Muscle layer of colon (tissue), 2 donors: ENCODE measurements around the gene AP1S1.

Experiments
- H3K27ac ChIP-seq: one replicate; pipeline ENCODE4 v1.7.0; 2013; ENCODE audit warnings: low read depth, mild to moderate bottlenecking, low read length, moderate library complexity
- H3K27me3 ChIP-seq, 2 donors: one replicate each; pipeline ENCODE4 v1.7.0; 2013; ENCODE audit warnings: low read length in 2 of 2, mild to moderate bottlenecking in 2 of 2; ENCODE audit not compliant: insufficient read depth in 2 of 2, control insufficient read depth in 1 of 2
- H3K36me3 ChIP-seq: one replicate; pipeline ENCODE4 v1.7.0; 2013; ENCODE audit warnings: mild to moderate bottlenecking, low read length; ENCODE audit not compliant: insufficient read depth
- H3K4me1 ChIP-seq: one replicate; pipeline ENCODE4 v1.7.0; 2013; ENCODE audit warnings: mild to moderate bottlenecking, low read length; ENCODE audit not compliant: insufficient read depth
- H3K4me3 ChIP-seq, 2 donors: one replicate each; pipeline ENCODE4 v1.7.0; 2013; ENCODE audit warnings: low read length in 2 of 2, low read depth in 1 of 2, mild to moderate bottlenecking in 1 of 2, moderate library complexity in 1 of 2
- H3K9ac ChIP-seq: one replicate; pipeline ENCODE4 v1.7.0; 2013; ENCODE audit warnings: low read length
- H3K9me3 ChIP-seq: one replicate; pipeline ENCODE4 v1.7.0; 2013; ENCODE audit warnings: mild to moderate bottlenecking, low read length
- donor health status: abdominal sarcoma.
- donor health status: Adenocarcinoma of cecum.

The AP1S1 gene

DNA sequence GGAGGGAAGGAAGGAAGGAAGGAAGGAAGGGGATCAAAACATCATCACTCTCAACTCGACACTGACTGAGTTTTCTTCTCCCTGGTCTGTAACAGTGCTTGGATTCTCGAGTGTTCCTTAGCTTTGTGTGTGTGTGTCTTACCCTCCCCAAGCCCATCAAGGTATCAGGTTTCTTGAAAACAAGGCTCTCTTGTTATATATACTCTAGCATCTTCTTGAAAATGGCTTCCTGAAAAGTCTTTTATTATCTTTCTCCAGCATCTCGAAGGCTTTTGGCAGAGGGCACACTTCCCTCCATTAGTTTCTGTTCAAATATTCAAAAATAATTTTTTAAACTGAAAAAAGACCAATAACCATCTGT is 14.0 kb upstream of the AP1S1 start:
- no peaks in the 10 kb centered on the region for H3K27me3 ChIP-seq
- H3K9me3 ChIP-seq, result no peaks in the 10 kb centered on the region
- peaks cover 4% of the 10 kb centered on the region for H3K4me1 ChIP-seq
- H3K4me3 ChIP-seq, result no peak overlapping the region
- H3K36me3 ChIP-seq, result no peaks in the 10 kb centered on the region
- H3K27ac ChIP-seq, result no peak overlapping the region
- no peak overlapping the region for H3K9ac ChIP-seq

DNA sequence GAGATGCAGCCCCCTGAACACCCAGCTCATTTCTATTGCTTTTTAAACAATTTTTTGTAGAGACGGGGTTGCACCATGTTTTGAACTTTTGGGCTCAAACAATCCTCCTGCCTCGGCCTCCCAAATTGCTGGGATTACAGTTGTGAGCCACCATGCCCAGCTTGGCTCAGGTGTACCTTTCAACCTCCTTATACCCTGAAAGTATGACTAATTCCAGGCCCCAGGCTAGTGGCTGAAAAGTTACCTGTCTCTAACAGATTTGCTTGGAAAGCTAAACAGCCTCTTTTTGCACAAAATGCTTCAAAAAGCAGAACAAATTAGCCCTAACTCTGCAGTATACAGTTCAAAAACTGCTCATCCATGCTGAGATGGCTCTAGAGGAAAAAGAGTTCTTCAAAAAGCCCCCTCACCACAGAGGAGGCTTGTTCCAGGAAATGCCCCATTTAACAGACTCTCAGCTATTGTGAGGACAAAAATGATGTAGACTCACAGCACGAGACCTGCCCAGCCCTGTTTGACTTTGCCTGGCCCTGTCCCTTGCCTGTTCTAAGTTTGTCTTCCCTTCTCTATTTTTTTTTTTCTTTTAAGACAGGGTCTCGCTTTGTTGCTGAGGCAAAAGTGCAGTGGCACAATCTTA is 13.4 kb upstream of the AP1S1 start:
- Histone ChIP-seq H3K4me1 (peaks cover 4% of the 10 kb centered on the region), H3K27me3 (no peaks in the 10 kb centered on the region), H3K36me3 (no peaks in the 10 kb centered on the region), H3K27ac (no peak overlapping the region), H3K9me3 (no peaks in the 10 kb centered on the region), H3K4me3 (no peak overlapping the region), H3K9ac (no peak overlapping the region)

GRCh38 chr7:101151908-101152651 is 2.2 kb upstream of the AP1S1 start:
- Histone ChIP-seq H3K4me3 (no peak overlapping the region), H3K9me3 (no peaks in the 10 kb centered on the region), H3K36me3 (no peaks in the 10 kb centered on the region), H3K9ac (no peak overlapping the region), H3K27me3 (peaks cover 0 to 7% of the 10 kb centered on the region in 2 donors), H3K4me1 (peaks cover 10% of the 10 kb centered on the region), H3K27ac (no peak overlapping the region)

DNA sequence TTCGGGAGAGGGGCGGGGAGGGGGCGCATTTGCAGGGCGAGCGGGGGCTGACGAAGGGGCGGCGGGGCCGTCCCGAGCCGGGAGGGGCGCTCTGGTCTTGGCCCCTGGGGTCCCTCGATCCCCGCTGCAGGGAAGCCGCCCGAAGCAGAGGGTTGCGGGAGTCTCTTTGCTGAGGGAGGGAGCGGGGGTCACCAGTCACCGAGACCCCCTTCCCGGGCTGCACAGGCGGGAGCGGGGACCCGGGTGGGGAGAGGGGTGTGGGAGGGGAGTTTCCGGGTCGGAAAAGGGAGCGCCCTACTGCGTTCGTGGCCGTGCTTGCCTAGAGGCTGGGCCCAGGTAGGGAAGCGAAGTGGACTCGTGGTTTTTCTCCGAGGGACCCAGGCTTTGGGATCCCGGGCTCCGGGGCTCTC is 422 bp downstream of the AP1S1 start:
- H3K9ac ChIP-seq, result no peak overlapping the region
- peaks cover 10% of the 10 kb centered on the region for H3K4me1 ChIP-seq
- H3K27me3 ChIP-seq, result peaks cover 0 to 5% of the 10 kb centered on the region in 2 donors
- H3K9me3 ChIP-seq, result no peaks in the 10 kb centered on the region
- H3K27ac ChIP-seq, result peak overlapping the region; percentile 42
- peak overlapping the region; percentile 66 to 75 for H3K4me3 ChIP-seq
- H3K36me3 ChIP-seq, result peaks cover 13% of the 10 kb centered on the region

- Histone ChIP-seq H3K9ac (no peak overlapping the region), H3K36me3 (peaks cover 17% of the 10 kb centered on the region), H3K4me3 (peak overlapping the region; percentile 66 to 75), H3K4me1 (peaks cover 10% of the 10 kb centered on the region), H3K27ac (no peak overlapping the region), H3K27me3 (peaks cover 0 to 5% of the 10 kb centered on the region in 2 donors), H3K9me3 (no peaks in the 10 kb centered on the region)
Observed at GRCh38 chr7:101155303-101155702, 1.0 kb downstream of the AP1S1 start.

GRCh38 chr7:101156277-101156676 is 2.0 kb downstream of the AP1S1 start:
- H3K9ac ChIP-seq, result no peak overlapping the region
- no peaks in the 10 kb centered on the region for H3K9me3 ChIP-seq
- no peak overlapping the region for H3K4me3 ChIP-seq
- H3K27ac ChIP-seq, result no peak overlapping the region
- peaks cover 10% of the 10 kb centered on the region for H3K4me1 ChIP-seq
- peaks cover 20% of the 10 kb centered on the region for H3K36me3 ChIP-seq
- peaks cover 0 to 5% of the 10 kb centered on the region in 2 donors for H3K27me3 ChIP-seq

DNA sequence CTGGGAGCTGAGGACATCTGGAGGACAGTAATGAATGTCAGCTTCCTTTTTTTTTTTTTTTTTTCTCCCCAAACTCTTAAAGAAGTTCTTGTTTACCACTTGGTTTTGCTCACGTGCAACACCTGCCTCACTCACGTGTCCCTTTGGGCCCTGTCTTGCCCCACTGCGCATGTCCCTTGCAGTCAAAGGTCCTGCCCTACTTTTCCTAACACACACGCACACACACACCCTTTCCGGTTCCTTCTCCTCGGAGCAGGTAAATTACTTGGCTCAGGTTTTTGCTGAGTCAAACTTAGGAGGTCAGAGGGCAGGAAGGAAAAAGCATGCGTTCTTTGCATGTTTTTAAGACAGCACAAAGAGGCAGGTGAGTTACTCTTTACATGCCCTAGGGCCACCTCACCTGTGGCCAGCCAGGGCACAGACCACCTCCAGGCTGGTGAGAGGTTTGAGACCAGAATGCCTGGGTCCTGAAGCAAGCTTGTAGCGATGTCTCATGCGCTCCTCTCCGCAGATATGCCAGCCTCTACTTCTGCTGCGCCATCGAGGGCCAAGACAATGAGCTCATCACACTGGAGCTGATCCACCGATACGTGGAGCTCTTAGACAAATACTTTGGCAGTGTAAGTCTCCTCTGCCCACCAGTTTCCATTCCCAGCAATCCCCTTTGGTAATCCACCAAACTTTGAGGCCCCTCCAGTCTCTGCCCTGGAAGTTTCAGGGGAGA is 2.8 kb downstream of the AP1S1 start:
- H3K27me3 ChIP-seq, result peaks cover 2 to 10% of the 10 kb centered on the region in 2 donors
- H3K9ac ChIP-seq, result no peak overlapping the region
- peaks cover 10% of the 10 kb centered on the region for H3K4me1 ChIP-seq
- H3K27ac ChIP-seq, result no peak overlapping the region
- no peaks in the 10 kb centered on the region for H3K9me3 ChIP-seq
- peaks cover 22% of the 10 kb centered on the region for H3K36me3 ChIP-seq
- no peak overlapping the region for H3K4me3 ChIP-seq

- Histone ChIP-seq H3K27ac (no peak overlapping the region), H3K27me3 (peaks cover 15 to 39% of the 10 kb centered on the region in 2 donors), H3K9ac (no peak overlapping the region), H3K4me1 (peaks cover 11% of the 10 kb centered on the region), H3K9me3 (no peaks in the 10 kb centered on the region), H3K36me3 (peaks cover 22% of the 10 kb centered on the region), H3K4me3 (no peak overlapping the region)
Observed at GRCh38 chr7:101159696-101160674, 5.7 kb downstream of the AP1S1 start.

GRCh38 chr7:101160910-101161309 is 6.6 kb downstream of the AP1S1 start:
- Histone ChIP-seq H3K4me1 (peaks cover 9% of the 10 kb centered on the region), H3K9ac (no peak overlapping the region), H3K36me3 (peaks cover 22% of the 10 kb centered on the region), H3K27me3 (peaks cover 20 to 48% of the 10 kb centered on the region in 2 donors), H3K9me3 (no peaks in the 10 kb centered on the region), H3K4me3 (no peak overlapping the region), H3K27ac (no peak overlapping the region)

- Histone ChIP-seq H3K9ac (no peak overlapping the region), H3K4me3 (no peak overlapping the region), H3K9me3 (no peaks in the 10 kb centered on the region), H3K27ac (no peak overlapping the region), H3K27me3 (peaks cover 23 to 57% of the 10 kb centered on the region in 2 donors), H3K4me1 (peaks cover 11% of the 10 kb centered on the region), H3K36me3 (peaks cover 22% of the 10 kb centered on the region)
Observed at GRCh38 chr7:101161692-101162471, 7.6 kb downstream of the AP1S1 start.
